HCT116 (cell line): Measurements from ENCODE around the gene SPRR2B. TPM values are rescaled to one million over a fixed set of nuclear protein-coding genes. Genes with fewer than 3 reads are reported as not detected.

Experiments
- ATAC-seq: fragments of 200-7000 bp; cut with Tn5 transposase; 2 replicates; pipeline ENCODE4 v1.9.1; 2020; ENCODE audit warnings: mild to moderate bottlenecking, moderate library complexity
- BruUV-seq: library from RNA; stranded (reverse); fragments of 400-500 nt; replicated peaks from 2 replicates; lab custom pipeline; 2021; lab: Mats Ljungman, UMichigan
- CTCF ChIA-PET: fragments of 300-600 bp; sonication (Branson Sonifier 250); formaldehyde crosslinking; loops from one replicate; lab custom pipeline; 2021; ENCODE audit warnings: antibody characterized with exemption; lab: Charles Lee
- POLR2A ChIA-PET: fragments of 300-600, 350-600 bp; sonication (Branson Sonifier 250); formaldehyde crosslinking; loops from one replicate; lab custom pipeline; 2021; ENCODE audit warnings: antibody characterized with exemption; lab: Charles Lee
- RAD21 ChIA-PET, 2 experiments: fragments of 300-600 bp; sonication (Branson Sonifier 250); formaldehyde crosslinking; loops; one replicate each; lab custom pipeline; 2023; ENCODE audit warnings: low total read pairs in 2 of 2; ENCODE audit not compliant: uncharacterized antibody in 2 of 2, unreplicated experiment in 2 of 2, low non-redundant PET in 1 of 2; lab: Charles Lee
- DNase-seq: peaks from one replicate; pipeline ENCODE4 v3.0.0-alpha.2; 2010; ENCODE audit warnings: low read depth, low spot score
- H2AFZ ChIP-seq: fragments of 200-600 bp; shearing (Covaris generic), sonication (generic); 2 replicates; pipeline ENCODE4 v1.6.1; 2017; ENCODE audit warnings: low read depth, mixed run types, mixed read lengths, antibody characterized with exemption, low read length; ENCODE audit not compliant: poor library complexity, severe bottlenecking
- H3K27ac ChIP-seq: 2 replicates; pipeline ENCODE4 v1.5.1; 2012; ENCODE audit warnings: low read depth, low read length
- H3K27me3 ChIP-seq: fragments of 200-600 bp; sonication (generic); 2 replicates; pipeline ENCODE4 v1.6.1; 2016; ENCODE audit warnings: mixed run types, low read length, mixed read lengths; ENCODE audit not compliant: insufficient read depth
- H3K36me3 ChIP-seq, 2 experiments: fragments of 200-500 bp in 1 of 2; fragments of 200-600 bp in 1 of 2; sonication (Bioruptor generic) in 1 of 2; sonication (generic) in 1 of 2; 2 replicates each; pipeline versions ENCODE4 v1.5.1 to v1.6.1; 2014 to 2016; ENCODE audit warnings: low read length in 2 of 2, inconsistent platforms in 1 of 2, mixed read lengths in 1 of 2, mixed run types in 1 of 2; ENCODE audit not compliant: insufficient read depth in 2 of 2, control insufficient read depth in 1 of 2
- H3K4me1 ChIP-seq, 2 experiments: fragments of 200-600 bp in 1 of 2; sonication (generic) in 1 of 2; 2 replicates each; pipeline versions ENCODE4 v1.5.1 to v1.6.1; 2012 to 2017; ENCODE audit warnings: low read length in 2 of 2, inconsistent platforms in 1 of 2, mild to moderate bottlenecking in 1 of 2, mixed read lengths in 1 of 2, mixed run types in 1 of 2, moderate library complexity in 1 of 2; ENCODE audit not compliant: insufficient read depth in 2 of 2, control insufficient read depth in 1 of 2
- H3K4me2 ChIP-seq: fragments of 200-600 bp; sonication (generic); 2 replicates; pipeline ENCODE4 v1.6.1; 2017; ENCODE audit warnings: mixed run types, low read length, mixed read lengths
- H3K4me3 ChIP-seq, 2 experiments: fragments of 200-600 bp in 1 of 2; sonication (generic) in 1 of 2; replicated peaks in 1 of 2; 2 replicates each; pipeline ENCODE4 v1.5.1; 2011 to 2016; ENCODE audit warnings: low read length in 2 of 2, control low read depth in 1 of 2, low read depth in 1 of 2, mild to moderate bottlenecking in 1 of 2, mixed read lengths in 1 of 2, mixed run types in 1 of 2
- H3K79me2 ChIP-seq: fragments of 200-600 bp; sonication (generic); 2 replicates; pipeline ENCODE4 v1.6.1; 2017; ENCODE audit warnings: mild to moderate bottlenecking, mixed run types, low read length, moderate library complexity, mixed read lengths; ENCODE audit not compliant: insufficient read depth
- H3K9ac ChIP-seq: fragments of 200-600 bp; sonication (generic); 2 replicates; pipeline ENCODE4 v1.6.1; 2016; ENCODE audit warnings: low read length, mixed read lengths
- H3K9me2 ChIP-seq: fragments of 200-600 bp; sonication (generic), shearing (Covaris generic); 2 replicates; pipeline ENCODE4 v1.6.1; 2017; ENCODE audit warnings: mixed run types, mild to moderate bottlenecking, moderate library complexity; ENCODE audit not compliant: insufficient read depth
- H3K9me3 ChIP-seq, 2 experiments: fragments of 200-500 bp in 1 of 2; fragments of 200-600 bp in 1 of 2; sonication (Bioruptor generic) in 1 of 2; sonication (generic) in 1 of 2; 2 replicates each; pipeline ENCODE4 v1.6.1; 2014 to 2017; ENCODE audit warnings: low read length in 2 of 2, mixed read lengths in 2 of 2, inconsistent platforms in 1 of 2, low read depth in 1 of 2, mild to moderate bottlenecking in 1 of 2, mixed run types in 1 of 2, moderate library complexity in 1 of 2; ENCODE audit not compliant: control insufficient read depth in 1 of 2, insufficient read depth in 1 of 2
- H4K20me1 ChIP-seq: fragments of 200-600 bp; sonication (generic), shearing (Covaris generic); 2 replicates; pipeline ENCODE4 v1.6.1; 2017; ENCODE audit warnings: mixed run types, mild to moderate bottlenecking, moderate library complexity; ENCODE audit not compliant: insufficient read depth
- ATF3 ChIP-seq: IDR thresholded peaks from 2 replicates; pipeline ENCODE4 v1.6.1; 2012
- CBX3 ChIP-seq: IDR thresholded peaks from 2 replicates; pipeline ENCODE4 v1.6.1; 2012; ENCODE audit warnings: low read depth
- ELF1 ChIP-seq: IDR thresholded peaks from 2 replicates; pipeline ENCODE4 v1.6.1; 2012; ENCODE audit warnings: low read depth, borderline replicate concordance
- EZH2 ChIP-seq: fragments of 200-600 bp; sonication (generic); IDR thresholded peaks from 2 replicates; pipeline ENCODE4 v1.6.1; 2017; ENCODE audit warnings: antibody characterized with exemption, mixed run types
- EZH2phosphoT487 ChIP-seq: fragments of 200-600 bp; IDR thresholded peaks from 2 replicates; pipeline ENCODE4 v1.6.1; 2018; ENCODE audit warnings: antibody characterized with exemption, borderline replicate concordance
- FOSL1 ChIP-seq: IDR thresholded peaks from 2 replicates; pipeline ENCODE4 v1.6.1; 2012; ENCODE audit warnings: low read depth
- JUND ChIP-seq: IDR thresholded peaks from 2 replicates; pipeline ENCODE4 v1.6.1; 2012
- MAX ChIP-seq: IDR thresholded peaks from 2 replicates; pipeline ENCODE4 v1.6.1; 2012
- RAD21 ChIP-seq: IDR thresholded peaks from 2 replicates; pipeline ENCODE4 v1.6.1; 2012; ENCODE audit warnings: low read depth, mild to moderate bottlenecking
- SRF ChIP-seq: IDR thresholded peaks from 2 replicates; pipeline ENCODE4 v1.6.1; 2012; ENCODE audit warnings: low read depth
- TCF7L2 ChIP-seq: IDR thresholded peaks from 2 replicates; pipeline ENCODE4 v1.7.0; 2011; ENCODE audit warnings: borderline replicate concordance, inconsistent platforms; ENCODE audit not compliant: insufficient read depth, insufficient read length; ENCODE audit errors: extremely low read depth
- YY1 ChIP-seq: IDR thresholded peaks from 2 replicates; pipeline ENCODE4 v1.6.1; 2011; ENCODE audit warnings: low read length, low read depth, moderate library complexity, mild to moderate bottlenecking; ENCODE audit not compliant: insufficient replicate concordance; ENCODE audit errors: extremely low read depth
- ZBTB33 ChIP-seq: IDR thresholded peaks from 2 replicates; pipeline ENCODE4 v1.6.1; 2011; ENCODE audit warnings: mild to moderate bottlenecking, low read length, moderate library complexity; ENCODE audit not compliant: insufficient replicate concordance; ENCODE audit errors: extremely low read depth
- ZFX ChIP-seq: fragments of 450-650 bp; IDR thresholded peaks from 2 replicates; pipeline ENCODE4 v1.6.1; 2017
- ZNF274 ChIP-seq: fragments of 200-500 bp; sonication (Bioruptor generic); IDR thresholded peaks from 2 replicates; pipeline ENCODE4 v1.6.1; 2014; ENCODE audit warnings: mild to moderate bottlenecking, low read depth, low read length, inconsistent platforms
- intact Hi-C: fragments of 100-400 bp; cut with micrococcal nuclease; formaldehyde crosslinking; loops from 2 replicates; pipeline ENCODE4 v1.10.0; 2022
- total RNA-seq: library from RNA; stranded (reverse); gene quantifications from one replicate; pipeline ENCODE4 v1.2.1, GENCODE V29; 2021; ENCODE audit not compliant: unreplicated experiment

Gene SPRR2B
- total RNA-seq, 1 experiment from 2014 or later: not detected

- H3K9ac ChIP-seq: no peak overlapping the region
- H3K4me1 ChIP-seq: no peaks in the 10 kb centered on the region
- BruUV-seq: no TSS peak
- RAD21 ChIA-PET: no interaction called here
- no peak overlapping the region for H3K4me2 ChIP-seq
- ATAC-seq (no peak), DNase-seq (no peak)
- H3K27ac ChIP-seq: no peak overlapping the region
- no peaks in the 10 kb centered on the region for H3K9me3 ChIP-seq
- no peaks in the 10 kb centered on the region for H3K9me2 ChIP-seq
- no peaks in the 10 kb centered on the region for H3K79me2 ChIP-seq
- H3K4me3 ChIP-seq: no peak overlapping the region
- no peak for TF ChIP-seq EZH2phosphoT487
- no peak for TF ChIP-seq ZNF274
- TF ChIP-seq JUND: no peak
- TF ChIP-seq FOSL1: no peak
- TF ChIP-seq ATF3: no peak
- no peak for TF ChIP-seq EZH2
- TF ChIP-seq MAX: no peak
- TF ChIP-seq ZFX: no peak
- no peak for TF ChIP-seq TCF7L2
- no peak for TF ChIP-seq ELF1
- TF ChIP-seq CBX3: no peak
- TF ChIP-seq RAD21: no peak
- TF ChIP-seq SRF: no peak
- no peak for TF ChIP-seq ZBTB33
- TF ChIP-seq YY1: no peak
- CTCF ChIA-PET: no interaction called here
- POLR2A ChIA-PET: no interaction called here
- H3K27me3 ChIP-seq: peaks cover 34% of the 10 kb centered on the region
- no peaks in the 10 kb centered on the region for H4K20me1 ChIP-seq
- no peak overlapping the region for H2AFZ ChIP-seq
- H3K36me3 ChIP-seq: no peaks in the 10 kb centered on the region
- intact Hi-C loops: no loop called here
Observed at GRCh38 chr1:153070243-153070642, 1.2 kb downstream of the SPRR2B start.
